GM21360 (cell line): Measurements from ENCODE around the gene GAB3.
"Not testable (repeated sequence)": the region's sequence is repeated elsewhere in the genome, so short reads cannot be mapped to it uniquely, and the experiment has no call there.

Experiments used
- ATAC-seq: cut with Tn5 transposase; IDR thresholded peaks from one replicate; pipeline ENCODE4 v1.9.1; 2021; ENCODE audit warnings: mild to moderate bottlenecking, moderate library complexity; ENCODE audit not compliant: unreplicated experiment

Gene GAB3

GRCh38 chrX:154724993-154725756 is 25.7 kb downstream of the GAB3 start:
- ATAC-seq, result no peak

DNA sequence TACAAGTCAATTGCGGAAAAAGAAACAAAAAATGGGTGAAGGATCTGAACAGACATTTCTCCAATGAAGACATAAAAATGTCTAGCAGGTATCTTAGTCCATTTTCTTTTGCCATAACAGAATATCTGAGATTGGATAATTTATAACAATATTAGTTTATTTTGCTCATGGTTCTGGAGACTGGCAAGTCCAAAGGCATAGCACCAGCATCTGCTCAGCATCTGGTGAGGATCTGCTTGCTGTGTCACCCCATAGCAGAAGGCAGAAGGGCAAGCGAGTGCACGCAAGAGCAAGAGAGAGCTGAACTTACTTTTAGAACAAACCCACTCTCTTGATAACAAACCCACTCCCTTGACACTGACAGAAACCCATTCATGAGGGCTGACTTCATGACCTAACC is 29.7 kb downstream of the GAB3 start:
- ATAC-seq, result no peak

GRCh38 chrX:154720067-154720466 is 30.8 kb downstream of the GAB3 start:
- no peak for ATAC-seq

DNA sequence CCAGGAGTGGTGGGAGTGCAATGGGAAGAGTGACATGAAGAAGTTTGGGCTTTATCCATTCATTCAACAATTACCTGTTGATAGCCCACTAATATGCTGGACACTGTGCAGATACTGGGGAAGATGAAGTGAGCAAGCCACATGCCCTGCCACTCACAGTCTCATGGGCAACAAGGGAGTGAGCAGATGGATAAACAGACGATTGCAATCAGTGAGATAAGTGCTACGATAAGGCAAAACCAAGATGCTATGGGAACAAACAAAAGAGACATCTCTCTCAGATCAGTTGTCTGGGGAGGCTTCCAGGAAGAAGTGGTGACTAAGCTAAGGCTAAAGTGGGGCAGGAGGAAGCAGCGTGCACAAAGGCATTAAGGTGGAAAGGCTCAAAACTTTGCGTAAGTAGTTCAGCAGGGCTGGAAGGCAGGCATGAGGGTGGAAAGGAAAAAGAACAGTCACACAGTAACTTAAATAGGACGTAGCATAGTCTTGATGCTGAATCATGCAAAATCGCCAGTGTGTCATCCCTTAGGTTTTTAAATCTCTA is 31.7 kb downstream of the GAB3 start:
- no peak for ATAC-seq

- no peak for ATAC-seq
Measured at GRCh38 chrX:154718616-154719015, 32.3 kb downstream of the GAB3 start.

GRCh38 chrX:154717824-154718223 is 33.1 kb downstream of the GAB3 start:
- ATAC-seq, result no peak

GRCh38 chrX:154715825-154716224 is 35.1 kb downstream of the GAB3 start:
- no peak for ATAC-seq

- ATAC-seq, result no peak
Measured at GRCh38 chrX:154714925-154715324, 36.0 kb downstream of the GAB3 start.

- ATAC-seq, result peak; percentile 72
Measured at GRCh38 chrX:154712781-154713740, 37.8 kb downstream of the GAB3 start.

DNA sequence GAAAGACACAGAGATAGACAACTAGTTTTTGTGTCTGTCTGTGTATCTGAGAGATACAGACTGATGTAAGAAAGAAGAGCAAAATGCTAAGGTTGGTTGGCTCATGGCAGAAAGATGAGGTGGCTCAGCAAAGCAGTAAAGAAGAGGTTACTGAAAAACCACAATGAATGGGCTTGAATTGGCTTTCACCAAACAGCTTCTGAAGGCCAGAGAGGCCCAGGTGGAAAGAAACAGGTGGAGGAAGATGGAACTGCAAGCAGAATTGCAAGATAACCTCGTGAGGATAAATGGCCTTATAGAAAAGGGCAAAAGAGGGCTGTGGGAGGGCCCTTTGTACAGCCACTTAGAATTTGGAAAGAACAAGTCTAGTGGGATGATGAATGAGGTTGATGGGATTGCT is 39.6 kb downstream of the GAB3 start:
- ATAC-seq, result no peak

DNA sequence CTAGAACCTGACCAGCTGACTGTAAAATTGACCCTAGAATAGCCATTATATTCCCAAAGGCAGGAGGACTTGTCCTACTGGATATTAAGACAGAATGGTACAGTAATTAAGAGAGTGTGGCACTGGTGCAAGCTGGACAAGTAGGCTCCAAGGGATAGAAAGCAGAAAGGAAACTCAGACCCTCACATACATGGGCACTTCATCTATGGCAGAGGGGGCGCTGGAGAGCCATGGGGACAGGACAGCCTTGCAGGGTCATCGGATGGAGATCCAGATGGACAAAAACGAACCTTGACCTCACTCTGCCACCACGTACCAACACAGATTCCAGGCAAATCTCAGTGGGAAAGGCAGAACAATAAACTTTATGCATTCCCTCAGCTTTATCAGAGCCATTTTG is 40.6 kb downstream of the GAB3 start:
- ATAC-seq, result no peak

- no peak for ATAC-seq
Measured at GRCh38 chrX:154698630-154699248, 52.1 kb downstream of the GAB3 start.

- ATAC-seq, result no peak
Measured at GRCh38 chrX:154696676-154697045, 54.2 kb downstream of the GAB3 start.

GRCh38 chrX:154695911-154696675 is 54.8 kb downstream of the GAB3 start:
- no peak for ATAC-seq

DNA sequence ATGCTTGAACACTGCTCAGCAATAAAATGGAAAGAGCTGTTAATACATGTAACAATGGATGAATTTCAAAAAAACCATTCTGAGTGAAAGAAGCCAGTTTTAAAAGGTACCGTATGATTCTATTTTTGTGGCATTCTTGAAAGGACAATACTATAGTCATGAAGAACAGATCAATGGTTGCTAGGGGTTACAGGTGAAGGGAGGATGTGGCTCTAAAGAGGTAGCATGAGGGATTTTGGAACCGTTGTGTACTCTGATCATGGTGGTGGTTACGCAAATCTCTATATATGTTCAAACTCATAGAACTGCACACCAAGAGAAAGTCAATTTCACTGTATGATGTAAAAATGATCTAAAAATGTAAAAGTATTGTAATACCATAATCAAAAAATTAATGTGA is 57.5 kb downstream of the GAB3 start:
- no peak for ATAC-seq

GRCh38 chrX:154690438-154690837 is 60.4 kb downstream of the GAB3 start:
- not testable (repeated sequence) for ATAC-seq

DNA sequence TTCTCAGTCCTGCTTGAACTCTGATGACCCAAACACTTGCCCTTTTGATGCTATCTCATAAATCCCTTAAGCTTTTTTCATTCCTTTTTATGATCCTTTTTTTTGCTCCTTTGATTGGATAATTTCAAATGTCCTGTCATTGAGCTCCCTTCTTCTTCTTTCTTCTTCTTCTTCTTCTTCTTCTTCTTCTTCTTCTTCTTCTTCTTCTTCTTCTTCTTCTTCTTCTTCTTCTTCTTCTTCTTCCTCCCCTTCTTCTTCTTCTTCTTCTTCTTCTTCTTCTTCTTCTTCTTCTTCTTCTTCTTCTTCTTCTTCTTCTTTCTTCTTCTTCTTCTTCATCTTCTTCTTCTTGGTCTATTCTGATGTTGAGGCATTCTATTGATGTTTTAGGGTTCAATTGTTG is 78.8 kb downstream of the GAB3 start:
- ATAC-seq, result not testable (repeated sequence)

GRCh38 chrX:154670848-154671247 is 80.0 kb downstream of the GAB3 start:
- ATAC-seq, result not testable (repeated sequence)

GRCh38 chrX:154661899-154662298 is 89.0 kb downstream of the GAB3 start:
- ATAC-seq, result no peak

DNA sequence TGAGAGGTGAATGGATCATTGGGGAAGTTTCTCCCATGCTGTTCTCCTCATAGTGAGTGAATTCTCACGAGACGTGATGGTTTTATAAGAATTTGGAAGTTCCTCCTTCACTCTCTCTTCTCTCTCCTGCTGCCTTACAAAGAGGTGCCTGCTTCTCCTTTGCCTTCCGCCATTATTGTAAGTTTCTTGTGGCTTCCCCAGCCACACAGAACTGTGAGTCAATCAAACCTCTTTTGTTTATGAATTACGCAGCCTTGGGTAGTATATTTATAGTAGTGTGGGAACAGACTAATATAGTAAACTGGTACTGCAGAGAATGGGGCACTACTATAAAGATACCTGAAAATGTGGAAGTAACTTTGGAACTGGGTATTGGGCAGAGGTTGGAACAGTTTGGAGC is 89.7 kb downstream of the GAB3 start:
- no peak for ATAC-seq

DNA sequence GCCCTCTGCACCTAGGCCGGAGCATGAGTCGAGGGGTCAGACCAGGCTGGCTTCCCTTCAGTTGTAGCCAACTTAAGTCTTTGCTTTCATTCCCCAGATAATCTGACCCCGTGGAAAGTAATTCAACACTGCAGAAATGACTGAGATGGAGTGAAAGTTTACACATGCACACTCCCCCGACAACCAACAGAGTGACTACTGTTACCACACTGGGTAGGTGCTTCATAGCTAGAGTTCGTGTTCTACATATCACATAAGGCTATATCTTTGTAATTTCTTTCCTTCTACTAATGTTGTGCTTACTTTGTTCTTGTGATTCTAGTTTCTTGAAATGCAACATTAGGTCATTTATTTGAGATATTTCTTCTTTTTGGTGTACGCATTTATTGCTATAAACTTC is 90.3 kb downstream of the GAB3 start:
- no peak for ATAC-seq
